Measurements from ENCODE around the gene CDC34.

CDC34 gene

GRCh38 chr19:524062-524674 lies 7.4 kb upstream of the CDC34 start:
- DNase-seq, result peak; percentile 69

- peak; percentile 45 for DNase-seq
These were observed 6.5 kb upstream of the CDC34 start for GRCh38 chr19:525029-525428.

GRCh38 chr19:525857-526419 lies 5.6 kb upstream of the CDC34 start:
- no peak for DNase-seq

- no peak for DNase-seq
These were observed 1.2 kb upstream of the CDC34 start for GRCh38 chr19:530134-531008.

GRCh38 chr19:531009-531752 lies 379 bp upstream of the CDC34 start:
- DNase-seq, result peak; percentile 91

- DNase-seq, result peak; percentile 77
These were observed 1.2 kb downstream of the CDC34 start for GRCh38 chr19:532561-533363.

GRCh38 chr19:533364-534058 lies 2.0 kb downstream of the CDC34 start:
- DNase-seq, result no peak

GRCh38 chr19:534088-534487 lies 2.5 kb downstream of the CDC34 start:
- DNase-seq, result no peak

- DNase-seq, result peak; percentile 91
These were observed 3.7 kb downstream of the CDC34 start for GRCh38 chr19:535017-535835.

GRCh38 chr19:536031-536880 lies 4.7 kb downstream of the CDC34 start:
- DNase-seq, result no peak

- DNase-seq, result no peak
These were observed 5.4 kb downstream of the CDC34 start for GRCh38 chr19:536881-537404.

- DNase-seq, result no peak
These were observed 7.3 kb downstream of the CDC34 start for GRCh38 chr19:538641-539428.

- no peak for DNase-seq
These were observed 8.0 kb downstream of the CDC34 start for GRCh38 chr19:539429-540030.

GRCh38 chr19:540867-541637 lies 9.5 kb downstream of the CDC34 start:
- no peak for DNase-seq

GRCh38 chr19:541699-542098 lies 10.1 kb downstream of the CDC34 start:
- no peak for DNase-seq

- DNase-seq, result no peak
These were observed 10.8 kb downstream of the CDC34 start for GRCh38 chr19:542173-542866.
